NCI-H1092 (cell line): ENCODE measurements around the gene SESN3.

Experiments used
- DNase-seq: peaks from one replicate; lab custom pipeline; 2025; lab: John Stamatoyannopoulos, UW

SESN3 gene

DNA sequence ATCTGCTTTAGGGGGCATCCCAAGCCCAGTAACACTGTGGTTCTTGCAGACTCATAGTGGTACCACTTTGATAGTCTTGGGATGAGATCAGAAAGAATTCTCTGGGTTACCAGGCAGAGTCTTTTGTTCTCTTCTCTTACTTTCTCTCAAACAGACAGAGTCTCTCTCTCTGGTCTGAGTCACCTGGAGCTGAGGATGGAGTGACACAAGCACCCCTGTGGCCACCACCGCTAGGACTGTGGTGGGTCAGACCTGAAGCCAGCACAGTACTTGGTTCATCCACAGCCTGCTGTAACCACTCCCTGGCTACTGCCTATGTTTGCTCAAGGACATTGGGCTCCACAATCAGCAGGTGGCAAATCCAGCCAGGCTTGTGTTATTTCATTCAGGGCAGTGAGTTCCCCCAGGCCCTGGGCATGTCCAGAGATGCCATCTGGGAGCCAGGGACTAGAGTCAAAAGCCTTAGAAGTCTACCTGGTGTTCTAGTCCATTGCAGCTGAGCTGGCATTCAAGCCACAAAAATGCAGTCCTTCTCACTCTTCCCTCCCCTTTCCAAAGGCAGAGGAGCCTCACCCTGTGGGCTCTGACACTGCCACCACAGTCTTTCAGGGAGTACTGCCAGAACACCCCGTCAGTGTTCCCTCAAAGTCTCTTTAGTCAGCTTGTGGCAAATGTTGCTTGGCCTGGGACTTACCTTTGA is 111.5 kb downstream of the SESN3 start:
- DNase-seq: no peak

GRCh38 chr11:95115597-95115996 is 115.4 kb downstream of the SESN3 start:
- DNase-seq: no peak
